ENCODE measurements around the gene GRB7. TPM values are rescaled to one million over a fixed set of nuclear protein-coding genes. Genes with fewer than 3 reads are reported as not detected.

GRB7 gene
- polyA plus RNA-seq, 3 donors: 38.0 to 56.5 (median 53.2) TPM

DNA sequence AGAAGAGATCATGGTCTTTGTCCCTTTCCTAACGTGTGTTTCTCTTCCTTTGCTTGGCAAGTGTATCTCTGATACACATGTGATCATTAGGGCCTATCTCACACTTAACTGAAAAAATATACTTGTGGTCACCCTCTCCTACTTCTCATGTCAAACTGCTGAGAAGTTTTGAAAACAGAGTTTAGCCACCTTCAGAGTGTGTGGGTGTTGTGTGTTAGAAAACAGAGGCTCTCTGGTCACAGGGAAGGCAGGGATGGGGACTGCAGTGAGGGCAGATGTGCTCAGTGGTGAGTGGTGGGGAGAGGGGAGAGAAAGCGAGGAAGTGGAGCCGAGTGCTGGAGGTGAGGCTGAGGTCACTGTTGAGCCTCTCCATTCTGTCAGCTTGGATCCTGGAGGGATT lies 29.4 kb downstream of the GRB7 start:
- no peak for DNase-seq

DNA sequence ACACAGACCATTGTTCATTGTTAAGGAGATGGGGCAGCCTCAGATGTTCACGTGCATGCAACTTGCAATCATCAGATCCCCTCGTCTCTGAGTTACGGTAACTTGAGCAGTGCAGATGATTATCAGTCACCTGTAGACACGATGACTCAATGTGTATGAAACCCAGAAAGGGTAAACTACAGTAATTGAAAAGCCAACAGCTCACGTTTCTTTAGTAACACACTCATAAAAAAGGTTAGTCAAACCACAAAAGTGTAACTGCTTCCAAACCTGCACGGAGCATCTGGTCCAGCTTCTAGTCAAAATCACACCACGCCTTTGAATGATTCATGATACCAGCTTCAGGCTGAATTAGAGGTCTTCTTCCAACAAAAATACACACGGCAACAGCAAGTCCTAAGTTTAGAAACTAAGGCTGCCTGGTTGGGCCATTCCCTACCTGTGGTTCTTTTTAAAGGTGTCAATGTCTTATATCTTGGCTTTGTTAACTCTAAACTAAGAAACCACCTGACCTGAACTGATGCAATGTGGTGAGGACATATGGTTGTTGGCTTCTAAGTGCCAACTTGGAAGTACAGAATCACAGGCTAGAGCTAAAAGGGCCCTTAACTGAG lies 32.3 kb downstream of the GRB7 start:
- DNase-seq: no peak

DNA sequence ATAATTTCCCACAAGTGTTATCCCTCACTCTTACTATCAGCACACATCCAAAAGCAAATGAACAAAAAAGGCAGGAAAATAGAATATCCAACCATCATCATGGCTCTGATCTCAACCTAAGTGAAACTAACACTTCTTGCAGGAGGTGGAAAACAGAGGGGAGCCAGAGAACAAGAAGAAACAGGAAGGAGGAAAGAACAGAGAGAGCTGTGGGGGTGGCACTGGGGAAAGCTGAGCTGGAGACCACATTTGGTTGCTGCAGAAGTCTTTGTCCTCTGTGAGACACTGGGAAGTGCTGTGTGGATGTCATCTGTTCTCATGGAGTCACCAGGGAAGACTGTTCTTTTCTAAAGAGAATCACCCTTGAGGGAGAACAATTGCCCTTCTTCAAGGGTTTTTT lies 34.7 kb downstream of the GRB7 start:
- no peak for DNase-seq

DNA sequence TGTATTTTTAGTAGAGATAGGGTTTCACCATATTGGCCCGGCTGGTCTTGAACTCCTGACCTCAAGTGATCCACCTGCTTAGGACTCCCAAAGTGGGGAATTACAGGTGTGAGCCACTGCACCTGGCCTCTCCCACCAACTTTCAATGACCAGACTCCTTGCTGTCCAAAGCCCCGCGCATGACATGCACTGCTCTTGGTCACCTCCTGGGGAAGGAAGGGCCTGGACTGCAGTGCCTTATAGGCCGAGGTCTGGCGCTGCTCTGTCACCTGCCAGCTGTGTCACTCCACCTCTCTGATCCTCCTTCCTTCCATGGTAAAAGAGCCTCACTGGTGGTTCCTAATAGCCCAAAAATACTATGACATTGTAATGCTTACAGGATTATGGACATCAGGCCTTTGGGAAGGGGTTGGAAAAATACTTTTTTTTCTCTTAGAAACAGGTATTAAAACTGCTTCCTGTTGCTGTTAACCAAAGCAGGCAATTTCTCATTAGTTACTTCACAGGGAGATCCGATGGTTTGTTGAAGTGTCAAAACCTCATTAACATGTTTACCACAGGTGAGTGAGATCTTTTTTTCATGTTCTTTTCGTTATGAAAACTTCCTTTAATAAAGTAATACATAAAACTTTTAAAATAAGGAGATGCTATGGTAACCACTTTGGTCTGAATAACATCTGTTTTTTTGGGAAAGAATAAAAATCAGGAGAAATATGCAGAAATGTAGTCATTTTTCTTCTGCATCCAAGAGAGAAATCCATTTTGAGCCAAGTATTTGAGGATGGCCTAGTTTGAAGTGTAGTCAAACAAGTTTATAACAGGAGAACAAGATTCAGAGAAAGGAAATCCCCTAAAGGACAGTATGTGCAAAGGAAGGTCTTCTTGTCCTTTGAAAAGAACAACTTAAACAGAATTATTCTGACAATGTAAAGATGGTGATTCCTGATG lies 35.5 kb downstream of the GRB7 start:
- DNase-seq: no peak

DNA sequence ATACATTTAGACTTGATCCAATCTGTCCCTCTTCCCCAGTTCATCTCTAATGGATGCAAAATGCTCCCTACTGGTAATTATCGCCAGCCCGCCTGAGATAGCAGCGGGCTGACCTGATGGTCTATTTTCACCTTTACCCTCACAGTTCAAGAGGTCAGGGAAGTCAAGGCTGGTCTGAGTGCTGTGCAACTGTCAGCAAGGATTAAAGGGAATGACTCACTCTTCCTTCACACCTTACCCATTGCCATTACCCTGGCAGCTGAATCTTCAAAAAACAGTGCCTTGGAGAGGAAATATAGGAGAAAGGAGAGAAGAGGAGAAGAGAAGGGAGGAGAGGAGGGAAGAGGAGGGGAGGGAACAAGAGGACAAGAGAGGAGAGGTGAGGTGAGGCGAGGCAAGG lies 36.3 kb downstream of the GRB7 start:
- no peak for DNase-seq

DNA sequence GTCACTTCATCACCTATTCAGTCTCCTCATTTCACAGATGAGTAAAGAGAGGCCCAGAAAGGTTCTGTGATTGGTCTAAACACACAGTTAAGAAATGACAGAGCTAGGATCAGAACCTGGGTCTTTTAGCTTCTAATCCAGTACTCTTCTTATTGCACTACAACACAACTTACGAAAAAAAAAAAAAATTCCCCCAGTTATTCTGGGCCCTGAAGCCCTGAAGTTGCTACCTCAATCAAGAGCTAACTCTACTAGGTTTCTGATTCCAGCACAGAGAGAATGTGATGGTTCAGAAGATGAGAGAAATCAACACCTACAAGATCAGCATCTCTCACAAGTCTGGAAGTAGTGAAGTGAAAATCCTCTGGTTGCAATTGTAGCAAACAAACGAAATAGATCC lies 37.3 kb downstream of the GRB7 start:
- no peak for DNase-seq

DNA sequence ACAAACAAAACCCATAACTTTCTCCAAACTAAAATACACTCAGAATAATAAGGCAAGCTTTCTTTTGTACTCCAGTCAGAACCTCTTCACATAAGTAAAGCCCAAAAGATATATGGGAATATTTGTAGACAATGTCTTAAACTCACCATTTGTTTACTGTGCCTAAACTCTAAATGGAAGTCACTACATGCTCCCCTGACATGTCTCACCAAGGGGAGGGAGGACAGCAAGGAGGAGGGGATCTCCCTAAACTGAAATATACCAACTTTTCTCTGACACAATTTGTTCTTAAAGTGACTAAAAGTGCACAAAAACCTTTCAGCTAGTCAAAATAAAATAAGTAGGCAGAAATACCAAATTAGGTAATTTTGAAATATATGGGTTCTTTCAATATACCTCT lies 38.5 kb downstream of the GRB7 start:
- DNase-seq: no peak

DNA sequence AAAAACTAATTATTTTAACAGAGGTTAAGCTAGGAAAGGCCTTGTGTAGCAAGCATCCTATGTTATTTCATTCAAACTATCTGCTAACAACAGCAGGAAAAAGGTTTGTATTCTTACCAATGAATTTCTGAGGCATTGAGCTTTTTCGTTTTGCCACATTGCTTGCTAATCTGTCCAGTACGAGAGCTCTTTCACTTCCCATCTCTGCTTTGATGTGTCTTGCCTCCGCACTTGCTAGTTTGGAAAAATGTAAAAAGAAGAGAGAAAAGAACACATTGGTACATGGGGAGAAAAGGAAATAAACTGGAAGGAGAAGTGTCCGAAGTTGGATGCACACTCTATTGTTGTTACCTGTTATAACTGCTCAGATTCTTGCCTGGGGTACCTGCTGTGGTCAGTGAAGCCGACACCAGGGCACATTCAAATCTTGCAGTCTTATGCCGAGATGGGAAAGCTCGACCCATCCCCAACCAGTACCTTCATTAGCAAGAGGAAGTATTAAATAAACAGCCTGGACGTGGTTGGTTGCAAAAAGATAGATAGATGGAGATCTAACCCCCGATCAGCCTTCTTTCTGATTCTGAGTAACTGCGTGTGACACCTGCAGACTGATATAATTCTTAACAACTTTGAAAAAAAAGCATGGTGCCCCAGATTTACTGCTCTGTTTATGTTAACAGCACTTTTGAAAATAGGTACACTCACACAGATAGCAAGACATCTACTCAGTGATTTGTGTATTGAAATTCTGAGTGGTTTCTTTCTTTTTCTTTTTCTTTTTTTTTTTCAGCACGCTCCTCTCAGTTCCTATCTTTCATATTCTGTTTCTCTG lies 40.0 kb downstream of the GRB7 start:
- DNase-seq: no peak

DNA sequence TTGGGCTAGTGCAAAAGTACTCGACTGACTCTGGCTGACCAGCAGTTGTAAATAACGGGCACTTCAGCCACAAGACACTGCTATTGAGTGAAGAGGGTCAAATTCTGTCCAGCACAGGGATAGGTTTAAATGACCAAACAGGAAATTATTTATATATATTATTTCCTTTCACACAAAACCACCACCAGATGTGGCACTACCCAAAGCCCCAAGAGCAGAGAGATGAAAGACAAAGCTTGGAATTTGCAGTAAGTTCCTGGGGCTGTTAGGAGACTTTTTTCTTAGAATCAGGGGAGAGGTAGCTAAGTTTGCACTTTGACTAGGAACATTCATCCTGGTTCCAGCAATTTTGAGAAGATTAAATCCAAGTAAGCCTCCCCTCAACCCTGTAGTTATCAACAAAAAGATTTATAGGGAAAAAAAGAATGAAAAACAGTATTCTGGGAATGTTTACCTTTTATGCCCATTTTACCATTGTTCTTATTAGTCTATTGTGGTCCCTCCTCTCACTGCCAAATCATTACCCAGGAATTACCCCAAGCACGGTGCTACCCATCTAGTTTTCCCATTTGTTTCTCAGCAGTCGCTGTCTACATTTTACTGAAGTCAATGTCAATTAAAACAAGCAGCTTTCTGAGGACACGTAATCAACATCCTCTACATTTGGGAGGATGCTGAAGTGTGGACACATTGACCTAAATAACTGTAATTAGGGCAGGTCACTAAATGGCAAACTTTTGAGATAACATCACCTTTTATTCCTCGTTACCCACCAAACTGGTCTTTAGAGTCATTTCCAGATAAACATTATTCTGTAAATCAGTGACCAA lies 43.5 kb downstream of the GRB7 start:
- DNase-seq: no peak

DNA sequence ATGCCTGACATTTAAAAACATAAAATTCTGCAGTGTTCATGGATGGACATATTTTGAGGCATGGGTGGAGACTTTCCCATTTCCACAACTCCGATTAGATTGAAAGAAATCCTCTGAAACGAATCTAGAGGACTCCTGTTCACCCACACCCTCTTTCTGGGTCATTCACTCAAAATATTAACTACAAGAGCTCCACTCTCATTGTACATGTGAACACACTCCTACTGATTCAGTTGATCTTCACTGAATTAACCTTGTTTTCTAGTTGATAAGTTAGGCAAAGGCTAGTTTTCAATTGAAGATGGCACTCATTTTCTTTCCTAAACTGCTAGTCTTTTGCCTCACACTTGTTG lies 44.1 kb downstream of the GRB7 start:
- no peak for DNase-seq

DNA sequence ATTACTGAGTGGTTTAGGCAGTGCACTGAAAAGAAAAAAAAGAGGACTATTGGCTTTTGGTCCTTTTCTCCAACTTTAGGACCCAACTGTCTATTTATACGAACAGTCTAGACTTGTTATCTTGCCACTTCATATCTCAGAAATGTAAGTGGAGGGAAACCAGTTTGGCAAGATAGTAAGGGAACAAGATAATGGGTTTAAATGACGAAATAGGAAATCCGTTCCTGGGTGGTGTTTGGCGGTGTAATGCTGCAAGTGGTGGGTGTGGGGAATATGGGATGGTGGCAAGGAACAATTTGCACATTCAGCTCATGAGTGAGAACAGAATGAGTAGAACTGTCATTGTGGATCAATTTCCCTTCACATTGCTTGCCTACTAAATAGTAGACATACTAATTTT lies 44.7 kb downstream of the GRB7 start:
- no peak for DNase-seq

DNA sequence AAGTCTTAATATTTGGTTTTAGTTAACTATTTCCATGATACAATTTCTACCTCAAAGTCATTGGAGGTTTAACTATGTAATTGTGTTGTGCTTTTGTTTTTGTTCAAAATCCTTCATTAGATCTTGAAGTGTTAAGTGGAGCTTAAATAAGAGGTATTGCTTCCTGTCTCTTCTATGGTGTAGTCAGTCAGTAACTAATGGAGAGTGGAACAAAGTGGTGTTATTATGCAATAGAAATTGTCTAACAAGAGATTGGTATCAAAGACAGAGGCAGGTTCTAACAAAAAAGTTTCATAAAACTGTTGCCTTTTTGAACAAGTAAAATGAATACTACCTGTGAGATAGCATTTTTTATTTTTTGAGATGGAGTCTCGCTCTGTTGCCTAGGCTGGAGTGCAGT lies 45.2 kb downstream of the GRB7 start:
- no peak for DNase-seq

DNA sequence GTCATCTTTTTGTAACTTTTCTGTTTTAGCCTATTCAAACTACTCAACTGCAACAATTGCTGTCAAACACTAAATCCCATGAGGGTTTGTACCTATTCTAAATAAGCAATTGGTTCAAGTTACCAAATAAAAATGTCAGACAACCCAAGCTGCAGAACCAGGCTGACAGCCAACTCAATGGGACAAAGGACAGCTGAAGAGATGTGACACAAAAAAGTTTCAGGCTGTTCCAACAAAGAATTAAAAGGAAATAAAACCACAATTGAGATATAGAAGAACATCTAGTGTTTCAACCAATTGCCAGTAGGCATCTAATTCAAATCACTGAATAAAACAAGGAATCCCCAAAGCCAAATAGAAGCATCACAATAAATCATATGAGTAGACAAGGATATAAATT lies 49.3 kb downstream of the GRB7 start:
- no peak for DNase-seq

DNA sequence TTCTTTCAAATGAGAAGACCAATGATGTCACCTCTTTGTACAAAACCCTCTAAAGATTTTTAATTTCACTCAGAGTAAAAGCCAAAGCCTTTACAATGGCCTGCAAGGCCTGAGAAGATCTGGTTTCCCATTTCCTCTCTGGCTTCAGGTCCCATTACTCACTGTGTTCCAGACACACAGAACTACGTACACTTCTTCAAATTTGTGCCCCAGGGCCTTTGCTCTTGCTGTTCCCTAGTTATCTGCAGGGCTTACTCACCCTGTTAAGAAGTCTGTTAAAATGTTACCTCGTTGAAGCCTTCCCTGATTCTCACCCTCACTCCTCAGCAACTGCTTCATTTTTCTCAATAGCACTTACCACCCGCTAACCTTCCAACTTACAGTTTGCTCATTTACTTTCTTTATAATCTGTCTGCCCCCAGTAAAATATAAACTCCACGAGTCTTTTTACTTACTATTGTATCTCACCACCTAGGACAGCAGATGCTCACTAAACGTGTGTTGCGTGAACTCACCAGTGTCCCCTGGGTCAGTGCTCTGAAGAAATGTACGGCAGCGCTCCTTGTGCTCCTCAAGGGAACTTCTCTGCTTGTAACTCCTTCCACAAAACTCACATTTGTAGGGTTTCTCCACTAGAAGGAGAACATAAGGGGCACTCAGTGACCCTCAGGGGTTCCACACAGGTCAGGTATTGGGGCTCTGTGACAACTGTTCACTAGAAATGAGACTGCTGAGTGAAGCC lies 50.2 kb downstream of the GRB7 start:
- no peak for DNase-seq

DNA sequence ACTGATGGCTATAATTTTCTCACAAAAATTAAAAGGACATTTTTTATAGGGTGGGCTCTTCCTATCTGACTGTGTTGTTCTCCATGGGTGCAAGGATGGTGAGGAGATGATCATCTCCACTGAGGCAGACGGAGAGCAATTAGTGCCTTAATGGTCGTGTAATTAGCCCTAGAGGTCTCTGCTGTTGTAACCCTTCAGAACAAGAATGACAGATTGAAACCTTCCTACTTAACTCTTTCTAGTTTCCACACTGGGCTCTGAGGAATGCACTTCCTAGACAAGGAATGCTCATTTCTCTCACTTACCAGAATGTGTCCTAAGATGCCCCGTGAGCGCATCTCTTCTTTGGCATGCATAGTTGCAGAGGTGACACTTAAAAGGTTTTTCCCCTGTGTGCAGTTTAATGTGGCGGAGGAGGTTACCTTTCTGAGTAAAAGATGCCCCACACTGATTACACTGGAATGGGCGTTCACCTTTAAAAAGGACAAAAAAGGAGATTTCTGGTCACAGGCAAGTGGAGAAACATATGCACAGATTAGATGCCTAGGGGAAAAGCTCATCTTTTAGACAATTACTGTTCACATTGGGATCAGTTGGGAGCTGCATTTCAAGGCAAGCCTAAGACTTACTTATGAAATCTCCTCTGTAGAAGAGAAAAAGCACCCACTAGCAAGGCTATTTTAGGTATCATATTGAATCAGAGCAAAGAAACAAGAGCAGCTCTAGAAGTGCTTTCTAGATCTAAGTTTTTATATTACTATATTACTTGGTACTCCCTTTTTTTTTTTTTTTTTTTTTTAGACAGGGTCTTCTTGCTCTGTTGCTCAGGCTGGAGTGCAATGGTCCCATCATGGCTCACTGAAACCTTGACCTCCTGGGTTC lies 53.6 kb downstream of the GRB7 start:
- DNase-seq: no peak

DNA sequence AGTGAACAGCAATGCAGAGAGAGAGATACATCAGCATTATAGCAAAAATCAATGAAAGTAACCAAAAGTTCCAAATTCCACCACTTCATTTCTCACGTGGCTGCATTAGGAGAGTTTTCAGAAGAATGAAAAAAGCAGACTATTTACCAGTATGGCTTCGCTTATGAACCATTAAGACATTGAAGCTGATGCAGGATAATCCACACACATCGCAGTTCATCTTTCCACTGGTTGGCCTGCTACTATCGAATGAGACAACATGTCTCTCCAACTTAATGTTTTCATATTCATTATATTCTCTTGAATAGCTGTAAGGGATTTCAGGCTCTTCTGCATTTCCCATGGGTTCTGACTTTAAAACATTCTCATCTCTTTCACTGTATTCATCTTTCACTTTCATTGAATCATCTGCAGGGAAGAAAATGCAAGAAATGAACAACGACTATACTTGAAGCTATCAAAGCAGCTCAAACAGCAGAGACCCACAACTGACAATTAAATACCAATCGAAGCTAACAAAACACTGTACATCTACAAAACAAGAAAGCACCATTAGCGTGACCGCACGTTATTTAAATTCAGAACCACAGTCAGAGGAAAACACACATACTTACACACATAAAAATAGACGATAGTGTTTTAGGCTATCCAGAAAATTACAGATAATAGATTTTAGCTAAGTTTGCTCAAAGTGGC lies 54.9 kb downstream of the GRB7 start:
- DNase-seq: no peak

DNA sequence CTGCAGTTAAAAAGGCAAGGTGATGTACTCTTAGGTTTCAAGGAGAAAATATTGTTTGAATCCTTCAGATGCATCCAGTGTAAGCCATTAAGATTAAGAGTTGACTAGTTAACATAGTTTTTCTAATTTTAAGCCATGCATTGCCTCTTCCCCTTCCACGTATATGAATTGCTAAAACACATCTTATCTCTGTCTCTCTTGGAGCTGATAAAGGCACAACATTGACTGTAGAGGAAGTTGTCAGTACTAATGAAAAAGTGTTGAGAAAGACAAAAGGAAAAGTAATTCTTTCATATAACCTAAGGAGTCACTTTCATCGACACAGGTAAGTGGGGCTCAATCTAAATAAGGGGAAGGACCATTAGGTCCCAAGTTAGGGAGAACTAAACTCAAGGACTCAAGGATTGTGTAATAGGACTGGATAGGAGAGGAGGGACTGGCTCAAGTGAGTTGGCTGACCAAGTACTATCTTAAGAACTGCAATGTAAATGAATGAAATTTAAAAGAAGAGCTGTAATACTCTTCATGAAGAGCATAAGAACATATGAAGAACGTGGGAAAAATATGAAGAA lies 55.6 kb downstream of the GRB7 start:
- DNase-seq: no peak

DNA sequence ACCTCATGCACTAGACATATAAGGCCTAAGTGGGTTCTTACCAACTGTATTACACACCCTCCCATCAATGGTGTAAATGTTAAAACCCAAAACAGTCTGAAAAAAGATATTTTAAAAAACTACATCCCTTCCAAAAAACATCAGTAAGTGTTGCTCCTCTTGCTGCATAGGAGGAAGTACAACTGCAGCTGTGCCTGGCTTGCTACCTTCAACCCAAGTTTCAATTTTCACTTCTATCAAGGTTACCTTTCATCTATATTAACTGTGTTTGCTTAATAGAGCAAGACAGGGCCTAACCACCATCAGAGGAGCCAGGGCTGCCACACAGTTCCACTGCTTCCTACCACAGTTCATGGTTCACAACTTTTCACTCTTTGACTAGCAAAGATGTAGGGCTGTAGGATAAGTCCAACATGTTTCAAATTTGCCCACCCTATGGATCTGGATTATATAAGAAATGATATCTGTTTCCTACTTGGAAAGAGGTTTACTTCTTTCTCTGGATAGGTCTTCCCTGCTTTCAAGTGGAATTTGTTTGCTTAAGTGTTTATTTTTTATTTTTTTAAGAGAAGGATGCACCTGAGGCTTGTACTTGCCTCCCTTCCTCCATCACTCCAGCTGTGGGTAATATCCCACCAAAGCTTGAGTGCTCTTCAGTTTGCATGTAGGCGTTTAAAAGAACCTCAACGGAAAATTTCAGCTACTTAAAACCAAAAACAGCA lies 56.7 kb downstream of the GRB7 start:
- no peak for DNase-seq
